ENCODE results near the gene ANKRD22.
"Not testable (repeated sequence)": the region's sequence is repeated elsewhere in the genome, so short reads cannot be mapped to it uniquely, and the experiment has no call there.

Gene ANKRD22

DNA sequence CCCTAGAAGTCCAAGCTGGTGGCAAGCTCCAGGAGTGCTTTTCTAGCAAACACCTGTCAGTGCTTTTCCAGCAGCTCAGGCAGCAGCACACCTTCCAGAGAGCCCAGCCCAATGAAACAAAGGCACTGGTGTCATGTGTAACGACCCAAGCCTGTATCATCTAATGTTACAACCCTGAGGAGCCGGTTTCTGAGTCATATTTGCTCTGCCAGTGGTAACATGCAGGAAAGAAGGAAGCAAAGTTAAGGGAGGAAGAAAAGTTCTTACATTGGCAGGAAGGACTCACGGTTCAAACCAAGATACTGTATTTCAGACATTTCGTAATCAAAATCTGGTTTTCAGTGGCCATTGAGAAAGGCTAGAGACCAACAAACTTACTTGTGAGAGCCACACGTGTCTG lies at the start of gene ANKRD22:
TSS of gene ANKRD22 (minus strand) at position 139 of the 400 bp plus-strand sequence. CDS start 237 bp downstream, outside the sequence.
- no peak for DNase-seq (ENCODE audit: low read depth)

GRCh38 chr10:88899886-88900285 lies 48.2 kb upstream of the ANKRD22 start:
- no peak for DNase-seq (ENCODE audit: low read depth)

- DNase-seq (ENCODE audit: low read depth) = no peak
These were observed 47.1 kb upstream of the ANKRD22 start for GRCh38 chr10:88898727-88899126.

DNA sequence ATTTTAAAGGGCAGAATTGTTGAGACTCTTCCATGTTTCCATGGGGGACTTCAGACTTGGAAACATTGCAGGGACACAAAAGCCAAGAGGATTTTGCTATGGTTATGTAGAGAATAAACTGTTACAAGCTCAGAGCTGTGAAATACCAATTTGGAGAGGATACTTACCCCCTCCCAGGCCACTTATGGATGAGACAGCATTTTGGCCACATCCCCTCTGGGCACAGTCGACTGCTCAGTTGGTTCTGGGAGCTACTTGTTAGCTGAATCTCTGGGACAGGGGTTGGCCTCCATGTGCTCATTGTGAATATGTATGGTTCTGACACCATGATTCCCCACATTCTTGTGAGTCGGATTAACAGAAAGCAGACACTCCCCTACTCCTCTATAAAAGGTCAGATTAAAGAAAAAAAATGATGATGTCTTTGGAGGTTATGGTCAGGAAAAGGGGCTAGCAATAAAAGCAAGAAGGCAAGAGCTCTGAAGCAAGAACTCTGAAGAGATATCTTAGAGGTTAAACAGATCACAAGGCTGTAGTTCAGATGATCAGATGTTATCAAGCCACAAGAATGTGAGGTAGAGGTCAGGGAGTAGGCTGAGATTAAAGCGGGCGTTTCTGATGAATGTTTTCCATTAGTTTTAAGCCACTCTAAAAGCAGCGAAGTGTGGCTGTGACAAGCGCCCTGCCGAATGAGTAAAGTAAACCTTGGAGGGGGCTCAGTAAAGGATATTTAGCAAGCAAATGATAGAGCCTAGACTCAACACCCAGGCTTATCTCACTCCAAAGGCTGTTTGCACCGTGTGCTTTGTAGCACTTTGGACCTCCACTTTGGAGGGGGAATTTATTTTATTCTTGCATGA lies 45.6 kb upstream of the ANKRD22 start:
- no peak for DNase-seq (ENCODE audit: low read depth)

GRCh38 chr10:88896372-88896993 lies 44.8 kb upstream of the ANKRD22 start:
- DNase-seq (ENCODE audit: low read depth) = no peak

GRCh38 chr10:88895250-88895649 lies 43.6 kb upstream of the ANKRD22 start:
- DNase-seq (ENCODE audit: low read depth) = no peak

DNA sequence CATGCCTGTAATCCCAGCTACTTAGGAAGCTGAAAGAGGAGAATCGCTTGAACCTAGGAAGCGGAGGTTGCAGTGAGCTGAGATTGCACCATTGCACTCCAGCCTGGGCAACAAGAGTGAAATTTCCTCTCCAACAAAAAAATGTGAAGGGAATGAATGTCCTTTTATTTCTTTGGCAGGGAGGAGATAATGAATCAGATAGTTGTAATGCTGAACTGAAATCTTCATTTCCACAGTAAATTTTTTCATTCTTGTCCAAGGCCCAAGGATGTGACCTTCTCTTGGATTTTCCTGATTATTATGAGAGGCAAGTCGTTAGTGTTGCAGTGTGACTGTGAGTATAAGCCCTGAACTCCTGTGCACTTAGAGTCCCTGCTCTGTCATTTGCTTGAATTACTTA lies 42.0 kb upstream of the ANKRD22 start:
- DNase-seq (ENCODE audit: low read depth) = no peak

DNA sequence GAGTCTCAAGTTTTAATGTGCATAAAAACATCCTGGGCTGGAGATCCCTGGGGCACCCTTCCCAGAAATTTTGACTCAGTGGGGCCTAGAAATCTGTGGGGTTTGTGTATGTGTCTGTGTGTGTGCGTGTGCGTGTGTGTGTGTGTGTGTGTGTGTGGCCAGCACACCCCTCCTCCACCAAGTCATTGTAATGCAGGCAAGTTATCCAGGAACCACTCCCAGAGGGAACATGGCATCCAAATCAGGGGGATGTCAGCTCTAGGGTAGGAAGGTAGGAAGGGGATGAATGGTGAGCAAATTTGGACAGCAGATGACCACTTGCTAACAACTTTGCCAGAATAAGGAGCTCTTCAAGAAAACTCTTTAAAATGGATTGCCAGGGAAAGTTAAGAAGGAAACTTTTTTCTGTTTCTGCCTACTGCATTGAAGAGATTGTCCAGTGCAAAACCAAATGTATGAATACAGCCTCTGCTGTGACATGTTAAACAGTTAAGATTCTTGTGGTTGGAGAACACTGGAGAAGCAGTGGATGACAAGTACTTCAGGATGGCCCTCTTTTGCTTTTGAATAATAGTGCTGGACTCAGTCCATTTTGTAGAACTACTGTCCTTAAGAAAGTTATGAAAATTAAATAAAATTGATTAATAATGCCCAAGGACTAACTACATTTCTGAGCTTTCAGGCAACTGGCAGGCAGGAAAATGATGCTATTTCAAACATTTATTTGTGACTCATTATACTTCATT lies 40.8 kb upstream of the ANKRD22 start:
- DNase-seq (ENCODE audit: low read depth) = no peak

DNA sequence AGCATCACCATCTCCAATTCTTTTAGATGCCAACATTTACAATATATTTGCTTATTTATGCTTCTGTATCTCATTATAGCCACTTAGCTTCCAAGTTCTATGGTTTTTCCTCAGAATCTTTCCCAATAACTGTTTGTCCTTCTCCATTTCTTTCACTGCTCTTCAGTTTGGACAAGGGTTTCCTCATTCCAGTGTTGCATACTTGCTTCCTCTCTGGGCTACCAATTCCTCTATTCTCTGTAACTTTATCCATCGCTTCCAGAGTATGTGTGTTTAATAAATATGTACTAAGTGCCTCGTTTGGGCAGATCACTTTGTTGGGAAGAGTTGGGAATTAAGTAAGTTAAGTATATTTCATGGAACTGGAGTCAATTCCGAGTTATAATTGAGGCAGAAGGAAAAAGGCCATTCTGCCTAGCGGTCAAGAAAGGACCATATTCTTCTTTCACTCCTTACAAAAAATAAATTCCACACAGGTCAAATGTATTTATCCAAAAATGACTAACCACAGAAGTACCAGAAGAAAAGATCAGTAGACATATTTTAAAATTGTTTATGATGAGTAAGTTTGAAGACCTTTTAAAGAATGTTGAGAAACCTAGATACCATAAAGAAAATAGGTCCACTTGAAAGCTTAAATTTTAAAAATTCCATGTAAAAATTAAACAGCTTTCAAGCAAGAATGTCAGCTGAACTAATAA lies 39.2 kb upstream of the ANKRD22 start:
- DNase-seq (ENCODE audit: low read depth) = no peak

GRCh38 chr10:88889559-88890337 lies 38.1 kb upstream of the ANKRD22 start:
- no peak for DNase-seq (ENCODE audit: low read depth)

DNA sequence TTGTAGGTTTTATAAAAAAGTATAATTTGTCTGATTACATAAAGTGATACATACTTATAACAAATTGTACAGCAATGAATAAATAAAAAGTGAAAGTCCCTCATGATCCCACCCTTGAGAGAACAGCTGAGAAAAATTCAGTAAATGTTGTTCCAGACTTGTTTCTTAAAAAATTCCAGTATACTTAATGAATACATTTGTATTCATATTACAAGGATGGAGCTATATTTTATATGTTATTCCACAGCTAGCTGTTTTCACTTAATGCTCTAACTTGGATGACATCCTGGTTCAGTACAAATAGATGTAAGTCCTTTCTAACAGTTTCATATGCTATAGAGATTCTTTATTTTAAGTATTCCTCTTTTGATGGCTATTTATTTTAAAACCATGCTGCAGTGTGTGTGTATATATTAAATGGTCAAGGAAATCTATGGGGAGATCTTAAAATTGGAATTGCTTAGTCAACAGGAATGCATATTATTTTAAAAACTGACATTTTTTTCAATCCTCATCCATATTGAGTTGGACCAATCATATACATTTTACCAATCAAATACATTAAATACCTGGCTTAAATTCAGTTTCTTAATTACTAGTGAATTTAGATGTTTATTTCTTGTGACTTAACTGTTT lies 37.3 kb upstream of the ANKRD22 start:
- no peak for DNase-seq (ENCODE audit: low read depth)

- DNase-seq (ENCODE audit: low read depth) = no peak
These were observed 34.9 kb upstream of the ANKRD22 start for GRCh38 chr10:88886557-88886956.

- DNase-seq (ENCODE audit: low read depth) = no peak
These were observed 31.8 kb upstream of the ANKRD22 start for GRCh38 chr10:88883448-88883809.

GRCh38 chr10:88882646-88883447 lies 31.2 kb upstream of the ANKRD22 start:
- DNase-seq (ENCODE audit: low read depth) = not testable (repeated sequence)

DNA sequence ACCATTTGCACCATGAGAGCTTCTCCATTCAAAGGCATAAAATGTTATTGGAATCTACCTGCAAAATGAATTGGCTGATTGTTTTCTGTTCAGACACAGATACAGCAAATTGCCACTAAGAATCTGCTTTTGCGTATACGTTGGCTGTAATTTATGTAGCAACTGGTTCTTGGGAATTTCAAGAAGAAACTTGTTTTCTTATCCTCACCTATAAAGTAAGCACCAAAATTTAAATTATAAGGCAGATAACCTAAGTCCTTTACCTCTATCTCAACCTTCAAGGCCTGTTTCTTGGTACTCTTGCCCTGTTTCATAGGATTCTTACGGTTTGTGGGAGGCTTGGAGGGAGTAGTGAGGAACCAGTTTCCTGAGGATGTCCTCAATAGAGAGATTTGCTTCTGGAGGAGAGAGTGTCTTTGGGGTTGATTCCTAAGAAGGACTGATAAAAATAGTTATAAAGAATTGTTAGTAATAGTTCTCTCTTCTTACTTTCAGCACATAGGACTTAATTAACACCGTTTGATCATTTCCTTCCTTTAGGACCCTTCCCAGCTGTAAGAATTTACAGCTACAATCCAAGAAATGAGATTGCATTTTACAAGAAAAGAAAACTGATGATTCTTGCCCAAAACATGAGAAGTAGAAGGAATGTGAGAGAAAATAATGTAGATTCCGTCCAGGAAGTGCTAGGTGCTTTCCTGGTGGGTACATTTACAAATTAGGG lies 30.4 kb upstream of the ANKRD22 start:
- no peak for DNase-seq (ENCODE audit: low read depth)

GRCh38 chr10:88881320-88881719 lies 29.7 kb upstream of the ANKRD22 start:
- no peak for DNase-seq (ENCODE audit: low read depth)

GRCh38 chr10:88880282-88881076 lies 28.8 kb upstream of the ANKRD22 start:
- DNase-seq (ENCODE audit: low read depth) = peak; percentile 40

- DNase-seq (ENCODE audit: low read depth) = peak; percentile 44
These were observed 28.1 kb upstream of the ANKRD22 start, which contains the start of gene STAMBPL1 for GRCh38 chr10:88879534-88880281. Gene STAMBPL1 (plus strand): TSS chr10:88880245. CDS start chr10:88901709, 21,464 bp downstream.

All from stimulated activated CD8-positive, alpha-beta memory T cell treated with anti-CD3 and anti-CD28 coated beads, Interleukin-15, amount 100 ng/mL, for 1 hour (primary cell).